Hematopoietic multipotent progenitor cell treated with erythropoietin and hydrocortisone succinate and interleukin-3 and kit ligand, for 4 days (in vitro differentiated cells): Measurements from ENCODE around the gene ITGA2.

Source experiments
- DNase-seq: peaks from one replicate; pipeline ENCODE4 v3.0.0-alpha.2; 2015

Gene ITGA2

DNA sequence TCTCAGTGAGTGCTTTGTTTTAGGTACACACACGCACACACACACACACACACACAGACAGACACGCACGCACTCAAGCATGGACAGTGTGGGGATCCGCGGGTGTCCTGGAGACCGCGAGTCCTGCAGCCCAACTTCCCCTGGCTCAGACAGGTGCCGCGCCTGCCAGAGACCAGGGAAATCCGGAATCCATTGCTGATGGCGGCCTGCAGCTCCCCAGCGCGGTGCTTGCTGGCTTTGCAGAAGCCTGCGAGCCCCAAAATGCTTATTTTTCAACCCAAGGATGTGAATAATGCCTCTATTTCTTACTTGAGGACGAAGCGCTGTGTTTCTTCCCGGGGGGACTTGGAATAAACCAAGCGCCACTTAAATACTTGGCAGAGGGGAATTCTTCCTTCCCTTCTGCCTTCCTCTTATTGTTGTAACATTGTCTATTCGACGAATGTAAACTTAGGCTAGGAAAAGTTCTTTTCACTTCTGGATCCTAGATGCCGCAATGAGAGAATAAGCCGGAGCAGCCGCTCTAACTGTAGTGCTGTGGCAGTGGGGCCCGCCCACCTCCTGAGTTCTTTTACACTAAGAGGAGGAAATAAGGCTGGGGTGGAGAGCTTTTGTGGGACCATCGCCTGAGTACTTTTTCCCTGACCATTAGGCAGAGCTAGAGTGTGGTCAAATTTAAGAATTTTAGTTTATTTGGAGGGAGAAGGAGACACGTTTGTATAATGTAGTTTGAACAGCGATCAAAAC is 802 bp downstream of the ITGA2 start:
- peak; percentile 60 for DNase-seq

DNA sequence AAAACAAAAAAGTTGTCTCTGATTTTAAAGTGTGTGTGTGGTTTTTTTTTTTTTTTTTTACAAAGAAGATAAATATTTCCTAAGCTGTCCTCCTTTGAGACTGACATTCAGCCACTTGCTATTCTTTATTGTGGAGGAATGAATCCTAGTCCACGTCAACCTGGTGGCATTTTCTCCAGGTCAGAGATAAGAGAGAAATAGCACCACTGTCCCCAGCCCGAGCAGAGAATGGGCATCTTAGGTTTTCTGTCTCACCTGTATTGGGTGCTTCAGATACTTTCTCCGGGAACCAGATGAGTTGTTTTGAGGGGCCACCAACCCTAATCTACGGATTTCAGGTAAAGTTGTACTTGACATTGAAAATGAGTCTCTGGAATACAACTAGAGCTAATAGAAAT is 1.4 kb downstream of the ITGA2 start:
- DNase-seq = no peak

DNA sequence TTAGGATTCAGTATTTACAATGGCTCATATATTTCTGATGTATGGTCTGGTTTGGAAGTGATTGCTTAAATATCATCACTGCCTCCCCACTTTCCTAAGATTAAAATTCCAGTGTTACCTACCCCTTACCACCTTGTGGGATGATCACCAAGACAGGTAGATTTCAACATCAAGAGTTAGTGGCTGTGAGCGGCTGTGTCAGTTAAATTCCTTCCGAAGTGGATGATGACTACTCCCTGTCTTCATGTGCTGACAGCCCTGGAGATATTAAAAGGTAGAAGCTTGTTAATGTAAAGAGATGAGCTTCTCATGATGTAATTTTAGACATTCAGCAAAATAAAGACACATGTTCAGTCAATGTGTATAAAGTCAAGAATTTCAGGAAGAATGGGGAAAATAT is 4.2 kb downstream of the ITGA2 start:
- no peak for DNase-seq

DNA sequence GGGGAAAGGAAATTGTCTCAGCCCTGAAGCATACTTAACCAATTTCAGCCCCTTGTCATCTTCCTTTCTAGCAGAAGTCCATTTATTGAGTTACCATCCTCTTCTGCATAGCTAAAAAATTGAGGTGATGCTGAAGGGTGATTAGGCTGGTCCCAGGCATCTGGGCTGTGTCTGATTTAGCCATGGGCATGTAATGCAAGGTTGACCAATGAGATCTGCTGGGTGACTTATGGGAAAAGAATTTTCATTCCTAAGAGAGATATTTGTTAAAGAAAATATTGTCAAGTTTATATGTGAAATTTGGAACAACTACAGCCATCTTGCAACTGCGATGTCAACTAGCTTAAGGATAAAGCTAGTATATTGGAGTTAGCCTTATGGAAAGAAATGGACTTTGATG is 5.1 kb downstream of the ITGA2 start:
- no peak for DNase-seq

DNA sequence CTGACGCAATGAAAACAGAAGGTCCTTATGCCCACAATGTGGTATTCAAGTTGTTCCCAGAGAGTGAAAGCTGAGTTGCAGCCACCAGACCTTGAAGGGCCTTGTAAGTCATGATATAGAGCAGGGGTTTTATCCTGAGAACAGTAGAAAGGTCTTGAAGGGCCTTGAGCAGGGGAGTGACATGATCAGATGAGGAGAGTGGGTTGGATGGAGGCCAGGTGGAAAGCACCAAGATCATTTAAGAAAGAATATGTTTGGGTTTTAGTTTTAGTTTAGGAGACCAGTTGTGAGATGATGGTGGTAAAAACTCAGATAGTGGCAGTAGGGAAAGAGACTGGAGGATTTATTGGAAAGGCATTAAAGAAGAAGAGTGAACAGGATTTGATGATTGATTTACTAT is 5.9 kb downstream of the ITGA2 start:
- DNase-seq = no peak

DNA sequence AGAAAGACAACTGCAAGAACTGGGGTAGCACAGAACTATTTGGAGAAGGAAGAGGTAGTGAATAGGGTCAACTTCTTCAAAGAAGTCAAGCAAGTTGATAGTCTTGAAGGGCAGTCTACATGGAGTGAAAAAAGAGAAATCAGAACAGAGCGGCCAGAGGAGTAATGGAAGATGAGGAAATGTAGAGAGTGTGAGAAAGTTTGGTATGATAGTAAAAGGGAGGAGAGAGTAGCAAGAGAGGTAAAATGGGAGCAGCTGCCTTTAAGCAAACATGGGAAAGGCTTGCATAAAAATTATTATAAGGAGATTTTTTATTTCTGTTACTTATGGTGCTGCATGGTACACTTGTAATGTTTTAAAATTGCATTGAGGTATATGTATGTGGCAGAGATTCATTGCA is 6.8 kb downstream of the ITGA2 start:
- DNase-seq = no peak

DNA sequence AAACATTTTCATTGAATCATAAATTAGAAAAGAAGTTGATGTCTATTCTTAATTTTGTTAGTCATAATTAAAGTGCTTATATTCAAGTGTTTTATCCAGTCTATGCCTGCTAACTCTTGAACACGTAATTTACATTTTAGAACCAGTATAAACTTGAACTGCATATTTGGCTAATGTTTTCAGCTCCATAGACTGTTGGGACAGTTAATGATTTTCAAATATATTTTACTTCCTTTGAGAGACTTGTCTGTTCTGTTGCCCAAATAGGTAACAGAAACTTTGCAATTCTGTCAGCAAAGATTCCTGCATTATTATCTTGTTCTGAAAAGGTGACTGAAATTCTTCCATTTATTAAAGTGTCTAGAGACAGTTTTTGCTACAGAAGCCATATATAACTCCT is 7.8 kb downstream of the ITGA2 start:
- no peak for DNase-seq

DNA sequence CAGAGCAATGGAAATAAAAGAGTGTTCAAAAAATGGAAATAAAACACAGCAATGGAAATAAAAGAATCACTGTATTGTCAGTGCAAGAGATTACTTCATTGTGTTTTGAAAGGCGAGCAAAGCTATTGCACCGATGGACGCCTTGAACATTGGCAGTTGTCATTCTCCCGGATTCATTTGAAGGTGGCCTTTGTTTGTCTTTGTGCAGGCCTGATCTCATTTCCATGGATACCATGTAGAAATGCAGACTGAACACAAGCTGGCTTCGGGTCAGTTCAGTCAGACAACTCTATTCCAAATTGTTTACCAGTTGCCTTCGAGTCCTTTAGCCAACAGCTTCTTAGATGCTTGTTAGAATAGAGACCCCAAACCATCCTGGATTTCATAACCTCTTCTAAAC is 8.3 kb downstream of the ITGA2 start:
- DNase-seq = no peak

DNA sequence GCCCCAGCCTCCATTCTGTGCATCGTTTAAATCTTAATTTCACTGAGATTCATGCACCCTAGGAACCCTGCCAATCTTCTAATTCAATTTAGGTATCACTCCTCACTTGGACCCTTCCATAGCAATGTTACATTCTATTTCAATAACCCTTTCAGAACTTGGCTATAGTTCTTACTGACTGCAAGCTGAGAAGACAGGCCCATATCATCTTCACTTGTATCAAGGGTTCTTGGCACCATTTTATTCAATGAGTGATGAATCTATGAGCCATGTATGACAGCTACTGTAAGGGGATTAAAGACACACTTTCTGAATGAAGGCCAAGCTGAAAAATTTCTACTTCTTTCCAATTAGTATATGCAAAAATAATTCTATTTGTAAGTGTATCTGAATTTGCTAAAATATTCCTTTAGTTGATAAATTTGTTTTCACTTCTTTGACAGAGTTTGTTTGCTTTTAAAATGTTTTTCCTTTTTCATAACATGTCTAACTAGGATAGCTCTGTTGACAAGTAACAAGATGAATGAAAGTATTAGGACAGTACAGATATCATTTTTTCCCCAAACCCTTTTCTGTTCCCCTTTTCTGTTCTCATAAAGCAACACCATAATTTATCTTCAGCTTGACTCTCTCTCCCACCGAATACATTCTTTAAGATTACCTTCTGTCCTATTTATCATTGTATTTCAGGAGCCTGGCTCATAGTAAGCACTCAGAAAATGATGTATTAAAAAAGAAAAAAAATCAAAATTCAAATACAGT is 9.6 kb downstream of the ITGA2 start:
- no peak for DNase-seq

DNA sequence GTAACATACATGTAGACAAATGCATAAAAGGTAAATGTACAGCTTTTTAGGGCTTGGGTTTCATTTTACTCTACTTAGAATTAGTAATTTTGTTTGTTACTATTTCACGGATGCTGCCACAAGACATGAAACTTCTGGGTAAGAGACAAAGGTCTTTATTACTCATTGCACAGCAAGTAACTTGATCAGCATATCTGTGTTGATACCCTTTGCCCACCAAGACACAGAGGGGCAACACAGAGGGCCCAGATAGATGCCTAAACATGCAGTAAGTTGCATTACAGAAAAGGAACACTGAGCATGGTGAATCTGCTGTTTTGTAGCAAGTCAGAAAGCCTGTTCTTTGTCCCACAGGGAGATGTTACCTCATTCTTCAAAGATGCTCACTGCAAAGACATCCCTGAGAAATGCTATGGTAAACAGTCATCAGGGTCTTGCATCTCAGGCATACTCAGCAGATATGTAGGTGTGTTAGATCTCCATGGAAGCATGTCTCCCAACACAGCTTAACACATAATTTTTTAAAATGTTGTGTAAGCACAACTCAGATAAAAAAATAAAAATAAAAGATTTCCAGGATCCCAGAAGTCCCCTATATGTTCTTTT is 10.3 kb downstream of the ITGA2 start:
- DNase-seq = no peak

DNA sequence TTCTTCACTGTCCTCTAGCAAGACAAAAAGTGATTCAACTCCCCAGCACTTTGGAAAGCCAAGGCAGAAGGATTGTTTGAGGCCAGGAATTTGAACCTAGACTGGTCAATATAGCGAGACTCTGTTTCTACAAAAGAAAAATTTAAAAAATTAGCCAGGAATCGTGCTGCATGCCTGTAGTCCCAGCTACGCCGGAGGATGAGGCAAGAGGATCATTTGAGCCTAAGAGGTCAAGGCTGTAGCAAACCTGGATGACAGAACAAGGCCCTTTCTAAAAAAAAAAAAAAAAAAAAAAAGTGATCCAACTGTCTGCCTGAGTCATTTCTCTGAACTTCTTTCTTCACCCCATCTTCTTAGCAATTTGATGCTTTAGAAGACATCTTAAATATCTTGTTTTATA is 12.4 kb downstream of the ITGA2 start:
- DNase-seq = no peak

DNA sequence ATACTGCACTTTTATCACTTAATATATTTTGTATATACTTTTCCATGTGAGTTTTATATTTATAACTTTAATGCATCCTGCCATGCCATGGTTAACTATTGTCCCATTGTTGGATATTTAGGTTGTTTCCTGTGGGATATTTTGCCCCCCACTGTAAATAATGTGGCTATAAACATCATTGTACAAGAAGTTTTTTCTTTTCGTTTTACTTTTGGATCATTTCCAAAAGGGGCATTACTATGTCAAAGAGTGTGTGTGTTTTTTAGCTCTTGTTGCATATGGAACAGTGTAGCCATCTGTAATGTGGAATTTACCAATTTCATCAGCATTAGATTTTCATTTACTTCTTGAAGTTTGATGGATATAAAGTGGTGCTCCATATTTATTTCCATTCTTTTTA is 13.3 kb downstream of the ITGA2 start:
- DNase-seq = no peak

DNA sequence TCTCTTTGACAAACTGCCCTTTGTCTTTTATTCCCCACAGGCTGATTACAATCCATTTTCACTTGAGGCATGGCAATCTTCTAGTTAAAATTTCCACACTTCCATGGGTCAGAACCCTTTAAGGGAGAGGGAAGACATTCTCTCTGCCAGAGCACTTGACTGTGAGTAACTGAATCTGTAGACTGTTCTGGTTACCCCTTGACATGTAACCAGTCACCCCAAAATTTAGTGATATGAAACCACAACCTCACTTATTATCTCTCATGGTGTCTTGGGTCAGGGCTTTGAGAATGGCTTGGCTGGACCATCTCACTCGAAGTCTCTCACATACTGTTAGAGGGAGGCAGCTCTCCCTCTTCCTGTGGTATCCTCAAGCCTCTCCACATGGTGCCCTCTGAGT is 14.0 kb downstream of the ITGA2 start:
- DNase-seq = no peak

DNA sequence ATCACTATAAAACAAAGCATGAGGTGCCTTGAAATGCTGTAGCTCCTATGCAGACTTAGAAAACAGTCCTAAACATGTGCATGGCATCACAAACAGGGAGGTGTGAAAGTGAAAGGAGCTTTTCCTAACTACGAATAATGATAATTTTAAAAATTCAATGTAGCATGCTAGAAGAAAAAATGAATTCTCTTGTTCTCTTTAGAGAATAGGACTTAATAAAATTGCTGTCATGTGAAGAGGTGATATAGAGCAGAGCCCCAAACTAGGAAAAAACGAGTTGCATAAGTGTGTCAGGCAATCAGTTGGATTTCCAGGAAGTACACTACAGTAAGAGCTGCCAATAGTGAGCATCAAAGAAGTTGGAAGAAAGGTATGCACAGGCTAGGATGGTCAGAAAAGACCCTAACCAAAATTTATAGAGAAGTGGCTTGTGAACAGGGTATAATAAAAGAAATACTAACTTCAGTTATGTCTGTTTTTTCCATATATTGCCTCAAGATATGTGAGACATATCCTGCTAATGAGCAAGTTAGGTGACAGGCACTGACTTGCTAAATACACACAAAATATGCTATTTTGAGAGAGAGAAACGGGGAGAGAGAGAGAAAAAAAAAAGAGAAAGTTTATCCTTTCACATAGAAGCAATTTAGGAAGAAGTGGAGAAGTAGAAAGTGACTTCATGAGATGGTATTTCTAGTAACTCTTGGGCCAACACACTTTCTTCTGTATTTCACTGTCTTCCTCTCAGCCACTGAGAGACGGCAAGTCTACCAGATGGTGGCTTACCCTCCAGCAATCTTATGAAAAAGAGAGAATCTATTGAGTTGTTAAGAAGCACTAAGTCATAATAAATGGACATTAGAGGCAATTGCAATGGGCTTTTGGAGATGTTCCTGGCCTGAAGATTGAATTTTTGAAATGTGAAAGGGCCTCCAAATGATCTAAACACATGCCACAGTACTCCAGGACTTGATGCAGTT is 18.0 kb downstream of the ITGA2 start:
- DNase-seq = no peak

DNA sequence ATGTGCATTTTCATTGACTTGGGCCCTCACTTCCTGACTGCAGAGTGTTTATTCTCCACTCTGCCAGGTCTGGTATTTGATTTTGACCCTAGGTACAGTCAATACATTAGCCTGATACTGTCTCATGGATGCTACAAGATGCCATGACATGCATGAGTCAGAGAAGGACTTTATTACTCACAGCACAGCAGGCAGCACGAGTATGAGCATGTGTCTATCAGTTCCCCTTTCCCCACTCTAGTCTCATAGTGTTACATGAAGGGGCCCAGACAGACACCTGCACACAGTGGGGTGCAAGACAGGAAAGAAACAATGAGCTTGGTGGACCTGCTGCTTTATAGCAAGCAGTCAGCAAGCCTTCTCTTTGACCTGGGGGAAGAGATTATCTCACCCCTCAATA is 19.6 kb downstream of the ITGA2 start:
- DNase-seq = peak; percentile 37

DNA sequence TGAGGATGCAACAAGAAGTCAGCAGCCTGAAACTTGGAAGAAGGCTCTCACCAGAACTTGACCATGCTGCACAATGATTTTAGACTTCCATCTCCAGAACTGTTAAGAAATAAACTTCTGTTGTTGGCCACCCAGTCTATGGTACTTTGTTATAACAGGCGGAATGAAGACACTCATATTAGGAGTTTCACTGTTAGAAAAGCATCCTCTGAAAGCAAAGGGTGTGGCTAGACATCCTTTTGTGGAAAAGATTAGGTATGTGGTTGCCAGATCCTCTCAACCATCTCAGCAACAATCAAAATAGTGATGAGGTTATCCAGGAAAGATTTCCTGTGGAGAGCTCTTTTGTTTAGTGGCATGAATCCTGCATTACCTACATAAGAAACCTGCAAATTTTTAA is 20.7 kb downstream of the ITGA2 start:
- no peak for DNase-seq

DNA sequence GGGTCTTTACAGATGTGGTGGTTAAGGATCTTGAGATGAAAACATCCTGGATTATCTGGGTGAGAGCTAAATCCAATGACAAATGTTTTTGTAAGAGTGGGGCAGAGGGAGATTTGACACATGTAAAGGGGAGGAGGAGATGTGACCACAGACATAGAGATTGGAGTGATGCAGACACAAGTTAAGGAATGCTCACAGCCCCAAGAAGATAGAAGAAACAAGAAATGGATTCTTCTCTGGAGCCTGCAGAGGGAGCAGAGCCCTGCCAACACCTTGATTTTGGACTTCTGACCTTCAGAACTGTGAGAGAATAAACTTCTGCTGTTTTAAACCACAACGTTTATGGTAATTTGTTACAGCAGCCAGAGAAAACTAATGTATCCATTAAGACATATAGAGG is 21.7 kb downstream of the ITGA2 start:
- no peak for DNase-seq

DNA sequence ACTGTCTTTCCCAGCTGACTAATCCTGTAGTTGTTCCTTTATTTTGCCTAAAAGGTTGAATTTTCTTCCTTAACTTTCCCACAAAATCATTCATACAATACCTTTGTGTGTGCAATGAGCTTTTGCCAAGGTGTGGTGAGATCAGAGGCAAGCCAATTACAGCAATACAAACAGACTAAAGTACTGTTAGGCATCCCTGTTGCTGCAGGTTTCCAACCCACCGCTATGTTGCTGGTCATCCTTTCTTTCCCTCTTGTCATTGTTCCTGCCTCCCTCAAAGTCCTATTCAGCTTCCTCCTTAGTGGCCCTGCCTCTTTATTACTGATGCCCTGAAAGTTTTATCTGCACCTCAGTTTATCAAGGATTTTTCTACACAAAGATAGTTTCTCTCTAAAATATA is 22.1 kb downstream of the ITGA2 start:
- DNase-seq = no peak

DNA sequence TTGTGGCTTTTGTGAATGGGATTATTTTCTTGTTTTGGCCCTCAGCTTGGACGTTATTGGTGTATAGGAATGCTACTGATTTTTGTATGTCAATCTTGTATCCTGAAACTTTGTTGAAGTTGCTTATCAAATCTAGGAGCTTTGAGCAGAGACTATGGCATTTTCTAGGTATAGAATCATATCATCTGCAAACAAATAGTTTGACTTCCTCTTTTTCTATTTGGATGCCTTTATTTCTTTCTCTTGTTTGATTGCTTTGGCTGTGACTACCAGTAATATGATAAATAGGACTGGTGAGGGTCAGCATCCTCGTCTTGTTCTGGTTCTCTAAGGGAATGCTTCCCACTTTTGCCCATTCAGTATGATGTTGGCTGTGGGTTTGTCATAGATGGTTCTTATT is 24.7 kb downstream of the ITGA2 start:
- no peak for DNase-seq

DNA sequence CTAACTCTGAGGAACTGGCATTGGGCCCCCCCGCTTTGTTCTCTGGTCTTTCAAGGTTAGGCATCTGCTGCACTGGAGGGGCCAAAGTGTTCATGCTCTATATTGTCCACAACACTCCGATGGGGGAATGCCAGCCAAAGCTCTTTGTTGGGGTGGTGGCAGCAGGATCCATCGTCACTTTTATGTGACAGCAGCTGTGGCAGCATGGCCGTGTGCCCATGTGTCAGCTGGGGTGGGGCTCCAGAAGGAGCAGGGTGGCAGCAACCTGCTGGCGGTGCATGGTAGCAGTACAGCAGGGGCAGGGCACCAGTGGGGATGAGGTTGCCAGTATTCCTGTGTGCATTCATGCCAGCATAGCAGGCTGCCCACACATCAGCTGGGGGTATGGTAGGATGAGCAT is 28.2 kb downstream of the ITGA2 start:
- no peak for DNase-seq

DNA sequence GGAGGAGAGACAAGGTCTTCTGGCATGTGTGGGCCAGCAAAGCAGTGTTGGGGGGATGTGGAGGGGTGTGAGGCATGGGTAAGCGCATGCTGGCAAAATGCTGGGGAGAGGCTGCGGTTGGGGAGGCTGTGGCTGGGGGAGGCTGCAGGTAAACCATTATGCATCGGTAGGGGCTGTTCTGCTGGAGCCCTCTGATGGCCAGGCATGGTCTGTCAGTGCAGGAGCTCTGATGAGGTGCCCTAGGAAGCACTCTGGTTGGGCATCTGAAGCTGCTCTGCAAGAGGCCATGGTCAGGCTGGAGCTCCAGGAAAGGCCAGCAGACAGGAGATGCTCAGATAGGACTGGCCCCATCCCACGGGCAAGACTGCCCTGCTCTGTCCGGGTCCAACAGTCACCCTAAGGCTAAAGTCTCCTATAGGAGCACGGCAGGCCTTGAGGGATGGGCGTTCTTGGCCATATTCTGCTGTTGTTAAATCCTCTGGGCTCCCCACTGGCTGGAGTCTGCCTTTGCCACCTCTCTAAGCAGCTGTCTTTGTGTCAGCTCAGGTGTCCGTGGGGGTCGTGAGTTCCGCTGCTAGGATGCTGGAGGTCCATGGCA is 28.7 kb downstream of the ITGA2 start:
- no peak for DNase-seq

DNA sequence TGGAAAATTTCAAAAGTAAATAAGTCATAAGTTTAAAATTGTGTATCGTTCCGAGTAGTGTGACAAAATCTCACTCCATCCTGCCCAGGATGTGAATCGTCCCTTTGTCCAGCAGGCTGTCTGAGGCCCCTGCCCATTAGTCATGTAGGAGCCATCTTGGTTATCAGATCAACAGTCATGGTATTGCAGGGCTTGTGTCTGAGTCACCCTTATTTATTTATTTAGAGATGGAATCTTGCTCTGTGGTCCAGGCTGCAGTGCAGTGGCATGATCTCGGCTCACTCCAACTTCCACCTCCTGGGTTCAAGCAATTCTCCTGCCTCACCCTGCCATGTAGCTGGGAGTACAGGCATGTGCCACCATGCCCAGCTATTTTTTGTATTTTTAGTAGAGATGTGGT is 30.2 kb downstream of the ITGA2 start:
- DNase-seq = peak; percentile 60
